Mesothelial cell of epicardium (in vitro differentiated cells): ENCODE measurements around the gene ZNRF3. TPM values are rescaled to one million over a fixed set of nuclear protein-coding genes. Genes with fewer than 3 reads are reported as not detected.
A peak's percentile ranks its signal among the peaks of the same experiment; 100 is the strongest.

ENCODE experiments used
- DNase-seq, 2 experiments: peaks; one replicate each; pipeline ENCODE4 v3.0.0; 2021; ENCODE audit warnings: low spot score in 2 of 2; ENCODE audit not compliant: unreplicated experiment in 2 of 2
- H3K27ac Mint-ChIP-seq: 2 replicates; pipeline ENCODE4 v1.8.0; 2021; ENCODE audit warnings: mixed read lengths
- H3K27me3 Mint-ChIP-seq: 2 replicates; pipeline ENCODE4 v1.8.0; 2021; ENCODE audit warnings: low read depth, mixed read lengths
- H3K36me3 Mint-ChIP-seq: 2 replicates; pipeline ENCODE4 v1.8.0; 2021; ENCODE audit warnings: mixed read lengths
- H3K4me1 Mint-ChIP-seq: 2 replicates; pipeline ENCODE4 v1.8.0; 2021; ENCODE audit warnings: mixed read lengths
- H3K4me3 Mint-ChIP-seq: 2 replicates; pipeline ENCODE4 v1.8.0; 2021; ENCODE audit warnings: mild to moderate bottlenecking, moderate library complexity, mixed read lengths
- H3K9me3 Mint-ChIP-seq: 2 replicates; pipeline ENCODE4 v1.8.0; 2021; ENCODE audit warnings: mixed read lengths
- CTCF ChIP-seq: fragments of 200-600 bp; sonication (generic); IDR thresholded peaks from one replicate; pipeline ENCODE4 v1.5.0; 2021; ENCODE audit warnings: antibody characterized with exemption; ENCODE audit not compliant: unreplicated experiment
- total RNA-seq: library from RNA; stranded (reverse); gene quantifications from 3 replicates; pipeline ENCODE4 v1.2.1, GENCODE V29; 2021

The ZNRF3 gene
- total RNA-seq, 1 donor from 2014 or later, result 37.3 TPM

GRCh38 chr22:28940441-28940840 lies 57.1 kb downstream of the ZNRF3 start:
- H3K36me3 Mint-ChIP-seq, result peaks cover 6% of the 10 kb centered on the region
- TF ChIP-seq CTCF, result no peak
- DNase-seq, result no peak
- no peaks in the 10 kb centered on the region for H3K27me3 Mint-ChIP-seq
- no peaks in the 10 kb centered on the region for H3K9me3 Mint-ChIP-seq
- peak overlapping the region; percentile 96 for H3K27ac Mint-ChIP-seq
- H3K4me1 Mint-ChIP-seq, result peaks cover 63% of the 10 kb centered on the region
- no peak overlapping the region for H3K4me3 Mint-ChIP-seq

- Mint-ChIP-seq H3K4me3 (no peak overlapping the region), H3K27me3 (no peaks in the 10 kb centered on the region), H3K27ac (peak overlapping the region; percentile 39), H3K9me3 (peaks cover 16% of the 10 kb centered on the region), H3K4me1 (peaks cover 49% of the 10 kb centered on the region), H3K36me3 (peaks cover 23% of the 10 kb centered on the region)
- TF ChIP-seq CTCF, result no peak
- DNase-seq, result no peak
Measured at GRCh38 chr22:28942333-28942732, 59.0 kb downstream of the ZNRF3 start.

GRCh38 chr22:28942801-28943500 lies 59.6 kb downstream of the ZNRF3 start:
- no peak for DNase-seq
- TF ChIP-seq CTCF, result no peak
- Mint-ChIP-seq H3K4me1 (peaks cover 44% of the 10 kb centered on the region), H3K36me3 (peaks cover 25% of the 10 kb centered on the region), H3K4me3 (no peak overlapping the region), H3K9me3 (peaks cover 20% of the 10 kb centered on the region), H3K27ac (peak overlapping the region; percentile 95), H3K27me3 (no peaks in the 10 kb centered on the region)

GRCh38 chr22:28943501-28943879 lies 60.1 kb downstream of the ZNRF3 start:
- H3K4me3 Mint-ChIP-seq, result no peak overlapping the region
- no peaks in the 10 kb centered on the region for H3K27me3 Mint-ChIP-seq
- TF ChIP-seq CTCF, result no peak
- peaks cover 44% of the 10 kb centered on the region for H3K4me1 Mint-ChIP-seq
- H3K36me3 Mint-ChIP-seq, result peaks cover 27% of the 10 kb centered on the region
- H3K9me3 Mint-ChIP-seq, result peaks cover 22% of the 10 kb centered on the region
- DNase-seq, result no peak
- peak overlapping the region; percentile 95 for H3K27ac Mint-ChIP-seq

GRCh38 chr22:28947125-28947524 lies 63.8 kb downstream of the ZNRF3 start:
- no peak for TF ChIP-seq CTCF
- Mint-ChIP-seq H3K27ac (no peak overlapping the region), H3K9me3 (peaks cover 23% of the 10 kb centered on the region), H3K27me3 (no peaks in the 10 kb centered on the region), H3K4me1 (peaks cover 47% of the 10 kb centered on the region), H3K4me3 (no peak overlapping the region), H3K36me3 (peaks cover 29% of the 10 kb centered on the region)
- no peak for DNase-seq
